ENCODE data around the gene AMHR2.
"Not testable (repeated sequence)": the region's sequence is repeated elsewhere in the genome, so short reads cannot be mapped to it uniquely, and the experiment has no call there.

The AMHR2 gene

DNA sequence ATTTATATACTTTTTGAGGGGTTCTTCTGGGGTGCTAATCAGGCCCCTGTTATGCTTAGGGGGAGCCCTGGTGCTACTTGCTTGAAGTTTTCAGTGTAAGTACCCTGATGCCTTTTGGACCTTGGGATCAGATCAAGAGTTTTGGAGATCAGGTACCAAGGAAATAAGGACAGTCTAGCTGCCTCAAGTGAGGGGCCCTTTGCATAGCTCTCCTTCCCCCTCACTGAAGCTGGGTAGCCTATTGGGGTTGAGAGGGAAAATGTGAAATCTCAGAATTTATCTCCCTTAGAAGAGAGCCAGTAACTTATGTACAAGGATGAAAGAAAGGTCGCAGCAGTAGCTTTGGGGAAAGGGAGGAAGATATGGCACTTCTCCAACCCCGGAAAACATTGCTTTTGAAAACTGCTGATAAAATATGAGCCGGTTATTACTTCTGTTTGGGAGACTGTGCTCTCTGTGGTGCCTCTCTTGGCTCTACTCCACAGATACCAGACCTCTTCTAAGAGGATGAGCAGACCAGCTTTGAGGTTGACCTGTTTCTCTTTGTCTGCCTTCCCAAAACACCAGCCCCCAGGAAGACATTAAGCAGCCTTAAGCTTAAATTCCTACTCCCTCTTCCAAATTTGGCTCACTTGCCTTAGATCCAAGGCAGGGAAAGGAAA, 8.8 kb upstream of the AMHR2 start:
- DNase-seq (ENCODE audit: low read depth, low spot score) = no peak

GRCh38 chr12:53415752-53416389, 7.8 kb upstream of the AMHR2 start:
- not testable (repeated sequence) for DNase-seq (ENCODE audit: low read depth, low spot score)

DNA sequence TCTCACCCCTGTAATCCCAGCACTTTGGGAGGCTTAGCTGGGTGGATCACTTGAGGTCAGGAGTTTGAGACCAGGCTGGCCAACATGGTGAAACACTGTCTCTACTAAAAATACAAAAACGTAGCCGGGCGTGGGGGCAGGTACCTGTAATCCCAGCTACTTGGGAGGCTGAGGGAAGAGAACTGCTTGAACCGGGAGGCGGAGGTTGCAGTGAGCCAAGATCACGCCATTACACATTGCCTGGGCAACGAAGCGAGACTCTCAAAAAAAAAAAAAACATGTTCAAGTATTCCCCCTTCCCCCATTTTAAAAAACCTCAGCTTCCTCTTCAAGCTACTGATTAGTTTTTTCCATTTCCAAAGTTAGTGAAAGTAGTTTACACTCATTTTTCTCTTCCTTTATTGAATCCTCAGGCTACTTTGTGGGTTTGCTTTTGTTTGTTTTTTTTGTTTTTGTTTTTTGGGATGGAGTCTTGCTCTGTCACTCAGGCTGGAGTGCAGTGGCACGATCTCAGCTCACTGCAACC, 6.3 kb upstream of the AMHR2 start:
- not testable (repeated sequence) for DNase-seq (ENCODE audit: low read depth, low spot score)

GRCh38 chr12:53418221-53418620, 5.4 kb upstream of the AMHR2 start:
- no peak for DNase-seq (ENCODE audit: low read depth, low spot score)

GRCh38 chr12:53419756-53420155, 3.9 kb upstream of the AMHR2 start:
- no peak for DNase-seq (ENCODE audit: low read depth, low spot score)

GRCh38 chr12:53422247-53422646, 1.4 kb upstream of the AMHR2 start:
- DNase-seq (ENCODE audit: low read depth, low spot score) = not testable (repeated sequence)

GRCh38 chr12:53424626-53425514, 1.2 kb downstream of the AMHR2 start:
- no peak for DNase-seq (ENCODE audit: low read depth, low spot score)

DNA sequence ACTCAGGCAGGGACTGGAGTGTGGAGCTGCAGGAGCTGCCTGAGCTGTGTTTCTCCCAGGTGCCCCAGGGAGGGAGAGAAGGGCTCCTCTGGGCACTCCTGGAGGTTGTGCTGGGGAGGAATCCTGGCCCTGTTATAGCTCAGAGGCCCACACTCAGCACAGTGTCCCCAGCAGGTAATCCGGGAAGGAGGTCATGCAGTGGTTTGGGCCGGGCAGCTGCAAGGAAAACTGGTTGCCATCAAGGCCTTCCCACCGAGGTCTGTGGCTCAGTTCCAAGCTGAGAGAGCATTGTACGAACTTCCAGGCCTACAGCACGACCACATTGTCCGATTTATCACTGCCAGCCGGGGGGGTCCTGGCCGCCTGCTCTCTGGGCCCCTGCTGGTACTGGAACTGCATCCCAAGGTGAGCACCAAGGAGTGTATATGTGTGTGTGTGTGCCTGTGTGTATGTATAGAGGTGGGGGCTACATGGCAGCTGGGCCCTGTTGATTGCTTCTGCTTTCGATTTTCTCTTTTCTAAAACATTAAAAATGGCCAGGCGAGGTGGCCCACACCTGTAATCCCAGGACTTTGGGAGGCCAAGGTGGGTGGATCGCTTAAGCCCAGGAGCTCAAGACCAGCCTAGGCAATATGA, 2.0 kb downstream of the AMHR2 start:
- no peak for DNase-seq (ENCODE audit: low read depth, low spot score)

- DNase-seq (ENCODE audit: low read depth, low spot score) = no peak
Measured at GRCh38 chr12:53427905-53428594, 4.4 kb downstream of the AMHR2 start.

DNA sequence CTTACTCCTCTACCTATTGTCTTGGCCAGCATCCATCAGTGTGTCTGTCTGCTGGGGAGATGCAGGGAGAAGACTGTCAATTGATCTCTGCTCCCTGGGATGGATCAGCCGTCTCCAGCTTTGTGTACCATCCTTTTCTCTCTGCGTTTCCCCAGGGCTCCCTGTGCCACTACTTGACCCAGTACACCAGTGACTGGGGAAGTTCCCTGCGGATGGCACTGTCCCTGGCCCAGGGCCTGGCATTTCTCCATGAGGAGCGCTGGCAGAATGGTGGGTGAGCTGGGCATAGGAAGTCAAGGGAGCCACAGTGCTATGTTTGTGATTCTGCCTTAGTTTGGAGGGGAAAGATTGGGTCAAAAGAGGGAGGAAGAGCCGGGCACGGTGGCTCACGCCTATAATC, 5.1 kb downstream of the AMHR2 start:
- no peak for DNase-seq (ENCODE audit: low read depth, low spot score)

DNA sequence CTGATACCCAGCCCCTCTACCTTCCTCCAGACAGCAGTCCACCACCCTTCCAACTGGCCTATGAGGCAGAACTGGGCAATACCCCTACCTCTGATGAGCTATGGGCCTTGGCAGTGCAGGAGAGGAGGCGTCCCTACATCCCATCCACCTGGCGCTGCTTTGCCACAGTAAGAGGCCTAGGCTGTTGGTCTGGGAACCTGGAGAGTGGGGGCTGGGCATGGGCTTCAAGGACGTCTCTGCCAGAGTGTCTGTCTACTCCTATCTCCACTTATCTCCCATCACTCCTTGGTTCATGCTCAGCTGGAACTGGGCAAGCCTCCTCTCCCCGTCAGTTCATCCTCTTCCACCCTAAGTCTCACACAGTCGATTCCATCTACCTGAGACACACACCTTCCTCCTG, 6.5 kb downstream of the AMHR2 start:
- no peak for DNase-seq (ENCODE audit: low read depth, low spot score)

- no peak for DNase-seq (ENCODE audit: low read depth, low spot score)
Measured at GRCh38 chr12:53431187-53431586, 7.5 kb downstream of the AMHR2 start.

- DNase-seq (ENCODE audit: low read depth, low spot score) = not testable (repeated sequence)
Measured at GRCh38 chr12:53435326-53435725, 11.7 kb downstream of the AMHR2 start.

- not testable (repeated sequence) for DNase-seq (ENCODE audit: low read depth, low spot score)
Measured at GRCh38 chr12:53439582-53439981, 15.9 kb downstream of the AMHR2 start.

GRCh38 chr12:53441040-53441833, 17.6 kb downstream of the AMHR2 start, which contains the start of gene PRR13:
Gene PRR13 (plus strand): TSS chr12:53441734. CDS start chr12:53442715, 981 bp downstream.
- DNase-seq (ENCODE audit: low read depth, low spot score) = peak; percentile 94

DNA sequence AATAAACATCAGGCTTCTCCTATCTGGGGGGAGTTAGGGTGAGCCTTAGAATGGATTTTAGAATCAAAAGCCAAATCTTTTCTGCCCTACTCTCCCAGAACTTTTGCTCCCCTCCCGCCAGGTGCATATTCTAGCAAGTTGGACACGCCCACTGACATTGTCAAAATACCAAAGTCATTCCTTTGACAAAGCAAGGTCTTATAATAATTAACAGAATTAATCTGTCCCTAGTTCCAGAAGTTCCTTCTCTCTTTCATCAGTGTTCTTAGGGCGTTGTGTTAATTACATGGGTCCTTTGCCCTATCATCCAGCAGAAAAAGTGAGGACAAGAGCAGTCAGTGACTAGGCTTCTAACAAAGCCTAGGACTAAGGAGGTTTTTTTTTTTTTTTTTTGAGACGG, 20.3 kb downstream of the AMHR2 start:
- no peak for DNase-seq (ENCODE audit: low read depth, low spot score)

- not testable (repeated sequence) for DNase-seq (ENCODE audit: low read depth, low spot score)
Measured at GRCh38 chr12:53444593-53445325, 21.1 kb downstream of the AMHR2 start.

- DNase-seq (ENCODE audit: low read depth, low spot score) = no peak
Measured at GRCh38 chr12:53450936-53451335, 27.3 kb downstream of the AMHR2 start.

DNA sequence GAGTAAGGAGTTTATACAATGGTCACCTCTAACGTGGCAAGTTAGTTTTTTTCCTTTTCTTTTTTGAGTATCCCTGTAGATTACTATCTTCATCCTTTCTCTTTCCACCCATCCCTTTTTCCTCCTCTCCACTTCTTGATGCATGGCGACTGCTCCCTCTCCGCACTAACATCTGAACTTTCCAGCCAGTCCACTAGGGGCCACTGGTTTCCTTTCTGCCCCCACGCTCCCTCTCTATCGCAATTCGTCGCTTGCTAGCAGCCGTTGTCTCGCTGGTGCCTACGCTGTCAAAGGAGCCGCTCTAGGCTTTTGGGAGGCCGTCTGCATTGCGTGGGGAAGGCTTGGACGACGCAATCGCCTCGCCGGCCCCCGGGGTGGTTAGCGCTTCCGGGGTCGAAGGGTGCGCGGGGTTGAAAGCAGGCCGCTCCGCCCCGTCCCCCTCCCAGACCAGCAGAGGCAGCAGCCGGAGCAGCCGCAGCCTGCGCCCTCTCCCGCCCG, 28.1 kb downstream of the AMHR2 start, which contains the start of gene PCBP2:
PCBP2 (plus strand) TSS at position 442 of the 498 bp plus-strand sequence. CDS start 2,699 bp downstream, outside the sequence.
- peak; percentile 97 for DNase-seq (ENCODE audit: low read depth, low spot score)
